CD8-positive, alpha-beta memory T cell (primary cell): ENCODE data around the gene SLC45A2. TPM values are rescaled to one million over a fixed set of nuclear protein-coding genes. Genes with fewer than 3 reads are reported as not detected.

Experiments
- CTCF ChIA-PET: fragments of 350-600 bp; sonication (Branson Sonifier 250); formaldehyde crosslinking; loops from one replicate; lab custom pipeline; 2021; ENCODE audit warnings: antibody characterized with exemption; lab: Charles Lee
- POLR2A ChIA-PET: fragments of 350-600 bp; sonication (Branson Sonifier 250); formaldehyde crosslinking; loops from one replicate; lab custom pipeline; 2021; ENCODE audit warnings: antibody characterized with exemption; lab: Charles Lee
- DNase-seq, 5 donors: peaks; one replicate each; pipeline versions ENCODE4 v3.0.0 to v3.0.0-alpha.2; 2020 to 2022; ENCODE audit warnings: mixed read lengths in 1 of 5
- H3K27ac ChIP-seq: one replicate; pipeline ENCODE4 v1.7.0; 2013; ENCODE audit warnings: low read depth, mild to moderate bottlenecking, low read length, moderate library complexity
- H3K27me3 ChIP-seq: 2 replicates; pipeline ENCODE4 v1.7.0; 2013; ENCODE audit warnings: low read length, mild to moderate bottlenecking; ENCODE audit not compliant: insufficient read depth, poor library complexity, severe bottlenecking
- H3K36me3 ChIP-seq: 2 replicates; pipeline ENCODE4 v1.7.0; 2013; ENCODE audit warnings: mild to moderate bottlenecking, low read length, moderate library complexity; ENCODE audit not compliant: insufficient read depth
- H3K4me1 ChIP-seq: 2 replicates; pipeline ENCODE4 v1.7.0; 2013; ENCODE audit warnings: mild to moderate bottlenecking, low read length, moderate library complexity; ENCODE audit not compliant: insufficient read depth
- H3K4me3 ChIP-seq: 2 replicates; pipeline ENCODE4 v1.7.0; 2013; ENCODE audit warnings: mild to moderate bottlenecking, low read length
- H3K9me3 ChIP-seq: 2 replicates; pipeline ENCODE4 v1.7.0; 2013; ENCODE audit warnings: mild to moderate bottlenecking, low read length
- H3K27ac Mint-ChIP-seq, 8 donors: one replicate each; pipeline ENCODE4 v1.8.0; 2020 to 2021; ENCODE audit warnings: mixed read lengths in 8 of 8, mild to moderate bottlenecking in 6 of 8, inconsistent platforms in 3 of 8, moderate library complexity in 3 of 8
- H3K27me3 Mint-ChIP-seq, 2 donors: one replicate each; pipeline ENCODE4 v1.8.0; 2020 to 2021; ENCODE audit warnings: mixed read lengths in 2 of 2, mild to moderate bottlenecking in 1 of 2, moderate library complexity in 1 of 2
- H3K36me3 Mint-ChIP-seq, 3 donors: one replicate each; pipeline ENCODE4 v1.8.0; 2020 to 2021; ENCODE audit warnings: mixed read lengths in 3 of 3, inconsistent platforms in 1 of 3, mild to moderate bottlenecking in 1 of 3
- H3K4me1 Mint-ChIP-seq, 3 donors: one replicate each; pipeline ENCODE4 v1.8.0; 2020 to 2021; ENCODE audit warnings: mixed read lengths in 3 of 3, inconsistent platforms in 1 of 3, mild to moderate bottlenecking in 1 of 3
- H3K4me3 Mint-ChIP-seq, 7 donors: one replicate each; pipeline ENCODE4 v1.8.0; 2020 to 2021; ENCODE audit warnings: mixed read lengths in 7 of 7, mild to moderate bottlenecking in 6 of 7, moderate library complexity in 4 of 7, inconsistent platforms in 2 of 7
- H3K9me3 Mint-ChIP-seq, 5 donors: one replicate each; pipeline ENCODE4 v1.8.0; 2020 to 2022; ENCODE audit warnings: mixed read lengths in 5 of 5, mild to moderate bottlenecking in 3 of 5, moderate library complexity in 2 of 5, inconsistent platforms in 1 of 5
- polyA plus RNA-seq: library from polyadenylated mRNA; unstranded; fragments of 300-500 nt; fragmentation: Illumina TruSeq; gene quantifications from one replicate; pipeline ENCODE4 v1.2.3, GENCODE V29; 2021
- total RNA-seq, 2 experiments: library from RNA; stranded (reverse); gene quantifications; one replicate each; pipeline ENCODE4 v1.2.3, GENCODE V29; 2021

The SLC45A2 gene
- total and polyA plus RNA-seq, 3 experiments from 2014 or later, result not detected

- Mint-ChIP-seq H3K27ac (no peak overlapping the region), H3K4me3 (no peak overlapping the region), H3K9me3 (peaks cover 26 to 45% (median 28%) of the 10 kb centered on the region in 5 donors), H3K36me3 (peaks cover 0 to 4% (median 0%) of the 10 kb centered on the region in 3 donors), H3K4me1 (peaks cover 0 to 6% (median 0%) of the 10 kb centered on the region in 3 donors), H3K27me3 (peaks cover 4 to 19% of the 10 kb centered on the region in 2 donors)
- Histone ChIP-seq H3K4me1 (no peaks in the 10 kb centered on the region), H3K36me3 (no peaks in the 10 kb centered on the region), H3K4me3 (no peak overlapping the region), H3K27ac (no peak overlapping the region), H3K9me3 (no peaks in the 10 kb centered on the region), H3K27me3 (no peaks in the 10 kb centered on the region)
- POLR2A ChIA-PET, result no interaction called here
- DNase-seq, result no peak
- CTCF ChIA-PET, result no interaction called here
These were observed 81.4 kb downstream of the SLC45A2 start for GRCh38 chr5:33903118-33903517.

GRCh38 chr5:33901156-33901555 is 83.3 kb downstream of the SLC45A2 start:
- no peaks in the 10 kb centered on the region for H3K36me3 Mint-ChIP-seq
- H3K27ac ChIP-seq, result no peak overlapping the region

More at GRCh38 chr5:33901156-33901555, 83.3 kb downstream of the SLC45A2 start:
- Mint-ChIP-seq H3K4me3 (no peak overlapping the region), H3K9me3 (peaks cover 9 to 28% (median 17%) of the 10 kb centered on the region in 5 donors), H3K4me1 (peaks cover 0 to 6% (median 0%) of the 10 kb centered on the region in 3 donors), H3K27me3 (peaks cover 4 to 31% of the 10 kb centered on the region in 2 donors), H3K27ac (no peak overlapping the region)
- Histone ChIP-seq H3K4me3 (no peak overlapping the region), H3K4me1 (no peaks in the 10 kb centered on the region), H3K9me3 (no peaks in the 10 kb centered on the region), H3K27me3 (no peaks in the 10 kb centered on the region), H3K36me3 (no peaks in the 10 kb centered on the region)
- POLR2A ChIA-PET, result no interaction called here
- DNase-seq, result no peak
- CTCF ChIA-PET, result no interaction called here

Other genes starting within 250 kb of the SLC45A2 start
- gene ADAMTS12, start 92.7 kb downstream of the SLC45A2 start, total RNA-seq, result not detected
- gene ADAMTS12, start 92.7 kb downstream of the SLC45A2 start, polyA plus RNA-seq, result not detected
- not detected for gene RXFP3, start 48.3 kb downstream of the SLC45A2 start, total RNA-seq
- not detected for gene RXFP3, start 48.3 kb downstream of the SLC45A2 start, polyA plus RNA-seq
- 10 to 100 TPM; 11.3 to 12.8 TPM for gene AMACR, start 23.4 kb upstream of the SLC45A2 start, total RNA-seq
- 7.1 TPM for gene AMACR, start 23.4 kb upstream of the SLC45A2 start, polyA plus RNA-seq
- gene C1QTNF3, start 58.5 kb upstream of the SLC45A2 start, total RNA-seq, result 1 to 10 TPM; 1.4 TPM
- gene C1QTNF3, start 58.5 kb upstream of the SLC45A2 start, polyA plus RNA-seq, result 0.39 TPM